ENCODE data around the gene ANKRD27. TPM values are rescaled to one million over a fixed set of nuclear protein-coding genes. Genes with fewer than 3 reads are reported as not detected.
A peak's percentile ranks its signal among the peaks of the same experiment; 100 is the strongest.

Gene ANKRD27
- polyA plus RNA-seq, 1 experiment: 25.7 TPM

DNA sequence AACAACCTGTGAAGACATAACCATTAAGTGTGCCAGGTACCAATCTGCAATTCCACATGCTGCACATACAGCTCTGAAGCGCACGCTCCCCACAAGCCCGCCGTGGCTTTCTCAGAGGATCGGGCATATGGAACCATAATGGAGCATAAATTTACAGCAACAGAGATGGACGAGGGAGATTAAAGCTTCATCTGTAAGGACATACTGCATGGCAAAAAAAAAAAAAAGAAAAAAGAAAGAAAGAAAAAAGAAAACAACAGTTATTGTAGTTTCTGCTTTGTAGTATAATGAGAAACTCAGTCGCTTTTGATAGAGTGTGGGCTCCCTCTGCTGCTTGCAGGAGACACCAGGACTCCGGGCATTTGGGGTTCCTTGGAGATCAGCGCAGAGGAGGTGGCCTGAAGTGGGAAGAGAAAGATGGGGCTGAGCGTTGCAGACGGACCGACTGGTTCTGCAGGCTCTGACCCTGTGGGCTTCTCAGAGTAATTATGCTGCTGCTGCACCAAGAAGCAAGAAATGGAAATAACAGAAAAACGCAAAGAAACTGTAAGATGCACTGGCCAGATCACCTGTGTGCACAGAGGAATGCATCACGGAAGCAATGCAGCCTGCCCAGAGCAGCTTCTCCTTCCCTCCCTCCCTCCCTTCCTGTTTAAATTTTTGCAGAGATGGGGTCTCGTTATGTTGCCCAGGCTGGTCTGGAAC lies 104.7 kb downstream of the ANKRD27 start:
- Histone ChIP-seq H3K36me3 (ENCODE audit: control insufficient read depth, insufficient read depth, low read length) (no peaks in the 10 kb centered on the region), H3K27me3 (ENCODE audit: control insufficient read depth, insufficient read depth, low read length) (no peaks in the 10 kb centered on the region), H3K4me3 (ENCODE audit: low read depth, low read length) (no peak overlapping the region)
- CTCF ChIA-PET: interaction anchor here (0.6 to 4.4 kb wide), 18 partner anchors 8 to 1887 kb away, joined by 3 to 43 read pairs (median 4); no protein-coding TSS in a partner anchor
- DNase-seq (ENCODE audit: low read depth): no peak
- POLR2A ChIA-PET: interaction anchor here (0.7 kb wide), 1 partner anchor 12 kb away, joined by 13 read pairs; no protein-coding TSS in a partner anchor
- TF ChIP-seq CTCF (IDR thresholded peaks at IDR 0.05; ENCODE audit: insufficient read depth, low read depth, low read length): peak; percentile 77

GRCh38 chr19:32567486-32567885 lies 107.5 kb downstream of the ANKRD27 start:
- CTCF ChIA-PET: interaction anchor here (2.3 kb wide), 1 partner anchor 227 kb away, joined by 8 read pairs; no protein-coding TSS in a partner anchor
- H3K4me3 ChIP-seq (ENCODE audit: low read depth, low read length): no peak overlapping the region

GRCh38 chr19:32566246-32566830 lies 108.6 kb downstream of the ANKRD27 start:
- ChIA-PET CTCF (interaction anchor here (2.3 kb wide), 1 partner anchor 226 kb away, joined by 8 read pairs; no protein-coding TSS in a partner anchor), POLR2A (no interaction called here)
- no peak overlapping the region for H3K4me3 ChIP-seq (ENCODE audit: low read depth, low read length)
- DNase-seq (ENCODE audit: low read depth): no peak
- H3K36me3 ChIP-seq (ENCODE audit: control insufficient read depth, insufficient read depth, low read length): no peaks in the 10 kb centered on the region
- H3K27me3 ChIP-seq (ENCODE audit: control insufficient read depth, insufficient read depth, low read length): no peaks in the 10 kb centered on the region
- TF ChIP-seq CTCF (IDR thresholded peaks at IDR 0.05; ENCODE audit: insufficient read depth, low read depth, low read length): no peak

More at GRCh38 chr19:32567486-32567885, 107.5 kb downstream of the ANKRD27 start:
- no peak for DNase-seq (ENCODE audit: low read depth)
- POLR2A ChIA-PET: no interaction called here
- Histone ChIP-seq H3K27me3 (ENCODE audit: control insufficient read depth, insufficient read depth, low read length) (no peaks in the 10 kb centered on the region), H3K36me3 (ENCODE audit: control insufficient read depth, insufficient read depth, low read length) (no peaks in the 10 kb centered on the region)
- TF ChIP-seq CTCF (IDR thresholded peaks at IDR 0.05; ENCODE audit: insufficient read depth, low read depth, low read length): no peak

- CTCF ChIA-PET: interaction anchor here (0.6 to 0.8 kb wide), 3 partner anchors 8 to 1894 kb away, joined by 3 to 5 read pairs (median 4); no protein-coding TSS in a partner anchor
- POLR2A ChIA-PET: interaction anchor here (0.6 kb wide), 1 partner anchor 237 kb away, joined by 4 read pairs; no protein-coding TSS in a partner anchor
Measured at GRCh38 chr19:32563761-32564160, 111.2 kb downstream of the ANKRD27 start.

More at GRCh38 chr19:32563761-32564160, 111.2 kb downstream of the ANKRD27 start:
- no peak for DNase-seq (ENCODE audit: low read depth)
- no peak overlapping the region for H3K4me3 ChIP-seq (ENCODE audit: low read depth, low read length)
- TF ChIP-seq CTCF (IDR thresholded peaks at IDR 0.05; ENCODE audit: insufficient read depth, low read depth, low read length): no peak
- H3K27me3 ChIP-seq (ENCODE audit: control insufficient read depth, insufficient read depth, low read length): no peaks in the 10 kb centered on the region
- no peaks in the 10 kb centered on the region for H3K36me3 ChIP-seq (ENCODE audit: control insufficient read depth, insufficient read depth, low read length)
